Liver (tissue), 9 donors: ENCODE measurements around the gene ODC1. TPM values are rescaled to one million over a fixed set of nuclear protein-coding genes. Genes with fewer than 3 reads are reported as not detected.

Experiments used
- DNase-seq: peaks from one replicate; pipeline ENCODE4 v3.0.0-alpha.2; 2017; ENCODE audit warnings: low spot score
- H3K27ac ChIP-seq, 2 donors: one replicate each; pipeline ENCODE4 v1.7.0; 2013; ENCODE audit warnings: inconsistent platforms in 2 of 2, low read length in 2 of 2, control low read depth in 1 of 2, low read depth in 1 of 2, mild to moderate bottlenecking in 1 of 2
- H3K27me3 ChIP-seq, 4 donors: one replicate each; pipeline versions ENCODE4 v1.6.1 to v1.7.0; 2013; ENCODE audit warnings: low read length in 3 of 4, inconsistent platforms in 1 of 4, mild to moderate bottlenecking in 1 of 4, moderate library complexity in 1 of 4; ENCODE audit not compliant: control insufficient read depth in 4 of 4, insufficient read depth in 4 of 4
- H3K36me3 ChIP-seq, 4 donors: one replicate each; pipeline versions ENCODE4 v1.6.1 to v1.7.0; 2013; ENCODE audit warnings: low read length in 3 of 4, mild to moderate bottlenecking in 3 of 4, low read depth in 1 of 4, moderate library complexity in 1 of 4; ENCODE audit not compliant: control insufficient read depth in 4 of 4, insufficient read depth in 3 of 4
- H3K4me1 ChIP-seq, 4 donors: one replicate each; pipeline versions ENCODE4 v1.6.1 to v1.7.0; 2013; ENCODE audit warnings: low read length in 3 of 4, mild to moderate bottlenecking in 3 of 4, moderate library complexity in 1 of 4; ENCODE audit not compliant: control insufficient read depth in 4 of 4, insufficient read depth in 4 of 4
- H3K4me3 ChIP-seq, 3 donors: one replicate each; pipeline versions ENCODE4 v1.6.1 to v1.7.0; 2013; ENCODE audit warnings: low read length in 3 of 3, control low read depth in 1 of 3, low read depth in 1 of 3, mild to moderate bottlenecking in 1 of 3
- H3K9ac ChIP-seq, 2 donors: one replicate each; pipeline ENCODE4 v1.7.0; 2013; ENCODE audit warnings: low read length in 2 of 2, mild to moderate bottlenecking in 2 of 2, moderate library complexity in 2 of 2, control low read depth in 1 of 2, low read depth in 1 of 2
- H3K9me3 ChIP-seq, 4 donors: one replicate each; pipeline versions ENCODE4 v1.6.1 to v1.7.0; 2013; ENCODE audit warnings: low read length in 3 of 4; ENCODE audit not compliant: control insufficient read depth in 4 of 4
- ATF3 ChIP-seq: IDR thresholded peaks from 2 replicates; pipeline ENCODE4 v1.6.1; 2016; ENCODE audit warnings: antibody characterized with exemption
- CTCF ChIP-seq: fragments of 150-350 bp; IDR thresholded peaks from 2 replicates; pipeline ENCODE4 v1.5.1; 2017; ENCODE audit warnings: improper control_type of control experiment, low read depth, low read length; ENCODE audit not compliant: missing input control
- EGR1 ChIP-seq, 2 donors: IDR thresholded peaks; 2 replicates each; pipeline ENCODE4 v1.6.1; 2016 to 2018; ENCODE audit warnings: antibody characterized with exemption in 2 of 2, low read depth in 2 of 2
- FOXA1 ChIP-seq: IDR thresholded peaks from 2 replicates; pipeline ENCODE4 v1.6.1; 2016; ENCODE audit warnings: antibody characterized with exemption
- FOXA2 ChIP-seq: IDR thresholded peaks from 2 replicates; pipeline ENCODE4 v1.6.1; 2016; ENCODE audit warnings: antibody characterized with exemption
- GABPA ChIP-seq, 2 donors: IDR thresholded peaks in 1 of 2; conservative IDR thresholded peaks in 1 of 2; 2 replicates each; pipeline ENCODE4 v1.6.1; 2016; ENCODE audit warnings: antibody characterized with exemption in 2 of 2, mild to moderate bottlenecking in 1 of 2, moderate library complexity in 1 of 2
- HNF4A ChIP-seq, 2 donors: conservative IDR thresholded peaks; 2 replicates each; pipeline ENCODE4 v1.6.1; 2016; ENCODE audit warnings: antibody characterized with exemption in 2 of 2, mild to moderate bottlenecking in 2 of 2
- HNF4G ChIP-seq: IDR thresholded peaks from 2 replicates; pipeline ENCODE4 v1.6.1; 2016; ENCODE audit warnings: antibody characterized with exemption
- NR2F2 ChIP-seq: IDR thresholded peaks from 2 replicates; pipeline ENCODE4 v1.6.1; 2016; ENCODE audit warnings: antibody characterized with exemption
- RAD21 ChIP-seq, 2 donors: IDR thresholded peaks; 2 replicates each; pipeline ENCODE4 v1.6.1; 2016; ENCODE audit warnings: antibody characterized with exemption in 2 of 2, mild to moderate bottlenecking in 2 of 2
- REST ChIP-seq: IDR thresholded peaks from 2 replicates; pipeline ENCODE4 v1.6.1; 2016; ENCODE audit warnings: antibody characterized with exemption, mild to moderate bottlenecking
- RXRA ChIP-seq, 2 donors: IDR thresholded peaks; 2 replicates each; pipeline ENCODE4 v1.6.1; 2017 to 2018; ENCODE audit warnings: antibody characterized with exemption in 2 of 2, mild to moderate bottlenecking in 1 of 2
- SP1 ChIP-seq: IDR thresholded peaks from 2 replicates; pipeline ENCODE4 v1.6.1; 2018; ENCODE audit warnings: antibody characterized with exemption, mild to moderate bottlenecking
- TAF1 ChIP-seq: conservative IDR thresholded peaks from 2 replicates; pipeline ENCODE4 v1.6.1; 2016; ENCODE audit warnings: antibody characterized with exemption, mild to moderate bottlenecking
- YY1 ChIP-seq: IDR thresholded peaks from 2 replicates; pipeline ENCODE4 v1.6.1; 2016; ENCODE audit warnings: antibody characterized with exemption, mild to moderate bottlenecking
- ZBTB33 ChIP-seq: IDR thresholded peaks from 2 replicates; pipeline ENCODE4 v1.6.1; 2016; ENCODE audit warnings: antibody characterized with exemption
- WGBS: extraction: QIAGEN DNeasy Blood & Tissue Kit; methylation state at CpG from one replicate; pipeline ENCODE4 v1.1.7; 2013; 5-methylcytosine and 5-hydroxymethylcytosine counted together
- polyA plus RNA-seq, 2 donors: library from polyadenylated mRNA; stranded (reverse) in 1 of 2; unstranded in 1 of 2; fragments of 200-250 nt in 1 of 2; fragments of >200 nt in 1 of 2; fragmentation: Nextera tagmentation in 1 of 2; extraction: Ambion mirVana in 1 of 2; gene quantifications; one replicate each; pipeline versions ENCODE4 v1.2.1 to v1.2.3, GENCODE V29; 2013 to 2015
- total RNA-seq, 2 donors: library from RNA; depleted of rRNA; stranded (reverse); fragments of >200 nt; gene quantifications; one replicate each; pipeline ENCODE4 v1.2.3, GENCODE V29; 2014
- donor health status: healthy.
- donor health status: healthy.
- donor health status: healthy.
- donor health status: healthy.
- donor health status: healthy.

ODC1 gene
- total and polyA plus RNA-seq, 4 donors = 8.3 to 75.8 (median 48.1) TPM

GRCh38 chr2:10454505-10454904 lies 6.4 kb upstream of the ODC1 start:
- 71% methylated on average over 7 of the region's 7 CpGs for WGBS
- Histone ChIP-seq H3K9me3 (no peaks in the 10 kb centered on the region), H3K4me1 (peaks cover 8 to 41% (median 25%) of the 10 kb centered on the region in 4 donors), H3K4me3 (no peak overlapping the region), H3K9ac (no peak overlapping the region), H3K27me3 (no peaks in the 10 kb centered on the region), H3K36me3 (no peaks in the 10 kb centered on the region), H3K27ac (no peak overlapping the region)
- TF ChIP-seq ATF3 (no peak), FOXA1 (no peak), ZBTB33 (no peak), NR2F2 (no peak), EGR1 (IDR thresholded peaks at IDR 0.05; ENCODE audit: low read depth in 2 of 2) (no peak), HNF4G (no peak), GABPA (IDR thresholded peaks at IDR 0.05 in 1 of 2, conservative IDR thresholded peaks at IDR 0.05 in 1 of 2) (no peak), REST (no peak), RXRA (IDR thresholded peaks at IDR 0.05) (no peak), CTCF (no peak), YY1 (no peak), HNF4A (conservative IDR thresholded peaks at IDR 0.05) (no peak)
- no peak for DNase-seq

GRCh38 chr2:10453905-10454298 lies 5.8 kb upstream of the ODC1 start:
- H3K4me3 ChIP-seq = no peak overlapping the region
- peaks cover 8 to 41% (median 28%) of the 10 kb centered on the region in 4 donors for H3K4me1 ChIP-seq
- WGBS = 97% methylated on average over 9 of the region's 9 CpGs
- no peaks in the 10 kb centered on the region for H3K36me3 ChIP-seq
- no peak for DNase-seq
- no peaks in the 10 kb centered on the region for H3K27me3 ChIP-seq
- H3K9ac ChIP-seq = no peak overlapping the region
- H3K27ac ChIP-seq = no peak overlapping the region
- H3K9me3 ChIP-seq = no peaks in the 10 kb centered on the region
- TF ChIP-seq SP1 (no peak), REST (no peak), FOXA2 (no peak), RXRA (IDR thresholded peaks at IDR 0.05) (no peak), ATF3 (no peak), NR2F2 (no peak), ZBTB33 (no peak), HNF4A (conservative IDR thresholded peaks at IDR 0.05) (no peak), YY1 (no peak), RAD21 (IDR thresholded peaks at IDR 0.05) (no peak), EGR1 (IDR thresholded peaks at IDR 0.05; ENCODE audit: low read depth in 2 of 2) (no peak), TAF1 (no peak), FOXA1 (no peak)
